A549 treated with AZD2906 at 1 μM for 4 hours (cell line): ENCODE measurements around the gene CPHXL. TPM values are rescaled to one million over a fixed set of nuclear protein-coding genes. Genes with fewer than 3 reads are reported as not detected.

Experiments used
- total RNA-seq: library from RNA; stranded (reverse); fragments of 200-300 nt; extraction: Qiagen RNA extraction; gene quantifications from 5 replicates; pipeline ENCODE4 v1.2.3, GENCODE V29; 2022

Gene CPHXL
- not detected in 5 replicates for total RNA-seq

GRCh38 chr16:75726390-75726789 lies at the start of gene CPHXL:
TSS of gene CPHXL (minus strand) at chr16:75726490. CDS start at chr16:75726442, 48 bp downstream.

GRCh38 chr16:75701361-75701760 lies 24.9 kb downstream of the CPHXL start, which contains the start of gene DUXB:
TSS of gene DUXB (minus strand) at chr16:75701461. CDS start at chr16:75701418, 43 bp downstream.

GRCh38 chr16:75676909-75677308 lies 49.4 kb downstream of the CPHXL start, which contains the start of gene CPHXL2:
TSS of gene CPHXL2 (minus strand) at chr16:75677009. CDS start at chr16:75676999, 10 bp downstream.

Other genes starting within 250 kb of the CPHXL start
- gene CHST6, start 231.0 kb downstream of the CPHXL start, total RNA-seq = 0.09 to 0.30 TPM (median 0.20 TPM) in 5 replicates
- not detected in 5 replicates for gene CHST5, start 190.4 kb downstream of the CPHXL start, total RNA-seq
- 8.2 to 10.6 TPM (median 9.0 TPM) in 5 replicates for gene TMEM231, start 170.2 kb downstream of the CPHXL start, total RNA-seq
- 85.8 to 90.1 TPM (median 87.9 TPM) in 5 replicates for gene GABARAPL2, start 160.1 kb downstream of the CPHXL start, total RNA-seq
- gene ADAT1, start 103.2 kb downstream of the CPHXL start, total RNA-seq = 33.1 to 35.5 TPM (median 35.1 TPM) in 5 replicates
- gene KARS1, start 78.8 kb downstream of the CPHXL start, total RNA-seq = 156 to 178 TPM (median 164 TPM) in 5 replicates
- 41.4 to 45.0 TPM (median 44.1 TPM) in 5 replicates for gene TERF2IP, start 78.7 kb downstream of the CPHXL start, total RNA-seq
- not detected in 5 replicates for gene CPHXL2, start 49.5 kb downstream of the CPHXL start, total RNA-seq
- 0.08 to 0.09 TPM in 2 of 5 replicates, not detected in the others for gene DUXB, start 25.0 kb downstream of the CPHXL start, total RNA-seq